Lung (tissue), 12 donors: ENCODE data around the gene SLC25A23. TPM values are rescaled to one million over a fixed set of nuclear protein-coding genes. Genes with fewer than 3 reads are reported as not detected.

Source experiments
- ATAC-seq: fragments of 200-7000 bp; cut with Tn5 transposase; one replicate; pipeline ENCODE4 v1.9.1; 2020; ENCODE audit warnings: moderate number of reproducible peaks; ENCODE audit not compliant: insufficient read depth, low FRiP score
- DNase-seq, 3 donors: peaks; one replicate each; pipeline ENCODE4 v3.0.0-alpha.2; 2013 to 2017
- H3K27ac ChIP-seq, 2 donors: one replicate each; pipeline ENCODE4 v1.5.1; 2013; ENCODE audit warnings: mild to moderate bottlenecking in 2 of 2, moderate library complexity in 2 of 2, control low read depth in 1 of 2, inconsistent platforms in 1 of 2, low read depth in 1 of 2, low read length in 1 of 2
- H3K27me3 ChIP-seq, 3 donors: one replicate each; pipeline ENCODE4 v1.5.1; 2013; ENCODE audit warnings: low read length in 2 of 3; ENCODE audit not compliant: control insufficient read depth in 3 of 3, insufficient read depth in 3 of 3
- H3K36me3 ChIP-seq, 4 donors: one replicate each; pipeline ENCODE4 v1.5.1; 2013; ENCODE audit warnings: low read length in 4 of 4, mild to moderate bottlenecking in 1 of 4, moderate library complexity in 1 of 4; ENCODE audit not compliant: control insufficient read depth in 4 of 4, insufficient read depth in 4 of 4
- H3K4me1 ChIP-seq, 5 donors: one replicate each; pipeline ENCODE4 v1.5.1; 2013; ENCODE audit warnings: low read length in 5 of 5, mild to moderate bottlenecking in 2 of 5, moderate library complexity in 1 of 5; ENCODE audit not compliant: control insufficient read depth in 5 of 5, insufficient read depth in 5 of 5
- H3K4me3 ChIP-seq: one replicate; pipeline ENCODE4 v1.5.1; 2013; ENCODE audit warnings: mild to moderate bottlenecking, control low read depth, moderate library complexity
- H3K9ac ChIP-seq, 2 donors: one replicate each; pipeline ENCODE4 v1.5.1; 2013; ENCODE audit warnings: low read length in 2 of 2, control low read depth in 1 of 2; ENCODE audit not compliant: insufficient read depth in 1 of 2
- H3K9me3 ChIP-seq, 4 donors: one replicate each; pipeline ENCODE4 v1.5.1; 2013; ENCODE audit warnings: low read length in 3 of 4, mild to moderate bottlenecking in 1 of 4, moderate library complexity in 1 of 4; ENCODE audit not compliant: control insufficient read depth in 4 of 4, insufficient read depth in 3 of 4
- CTCF ChIP-seq: IDR thresholded peaks from 2 replicates; pipeline ENCODE4 v1.5.1; 2012; ENCODE audit warnings: mild to moderate bottlenecking; ENCODE audit errors: control extremely low read depth, extremely low read depth
- WGBS, 2 donors: extraction: QIAGEN DNeasy Blood & Tissue Kit; methylation state at CpG; one replicate each; pipeline ENCODE4 v1.1.7; 2013; 5-methylcytosine and 5-hydroxymethylcytosine counted together
- polyA plus RNA-seq, 2 donors: library from polyadenylated mRNA; stranded (reverse); fragments of 200-250 nt; gene quantifications; one replicate each; pipeline ENCODE4 v1.2.1, GENCODE V29; 2013
- total RNA-seq, 2 donors: library from RNA; depleted of rRNA in 1 of 2; stranded (reverse); fragments of >200 nt in 1 of 2; gene quantifications; one replicate each; pipeline ENCODE4 v1.2.1, GENCODE V29; 2014 to 2021
- donor health status: control.
- donor health status: control.
- donor health status: Bipolar disorder and iron deficiency.
- donor health status: healthy.
- donor health status: DM: yes; HTN: yes; CAD: no.

SLC25A23 gene
- total and polyA plus RNA-seq, 4 donors: 15.7 to 49.5 (median 44.5) TPM

- Histone ChIP-seq H3K4me3 (no peak overlapping the region), H3K4me1 (no peaks in the 10 kb centered on the region), H3K9ac (no peak overlapping the region), H3K9me3 (peaks cover 0 to 2% (median 0%) of the 10 kb centered on the region in 4 donors), H3K27me3 (no peaks in the 10 kb centered on the region), H3K27ac (no peak overlapping the region), H3K36me3 (no peaks in the 10 kb centered on the region)
- TF ChIP-seq CTCF: no peak
- no peak for ATAC-seq
- DNase-seq: no peak
- WGBS, 2 donors: 93 to 94% methylated on average over 7 of the region's 7 CpGs
Measured at GRCh38 chr19:6484831-6485230, 25.2 kb upstream of the SLC25A23 start.

DNA sequence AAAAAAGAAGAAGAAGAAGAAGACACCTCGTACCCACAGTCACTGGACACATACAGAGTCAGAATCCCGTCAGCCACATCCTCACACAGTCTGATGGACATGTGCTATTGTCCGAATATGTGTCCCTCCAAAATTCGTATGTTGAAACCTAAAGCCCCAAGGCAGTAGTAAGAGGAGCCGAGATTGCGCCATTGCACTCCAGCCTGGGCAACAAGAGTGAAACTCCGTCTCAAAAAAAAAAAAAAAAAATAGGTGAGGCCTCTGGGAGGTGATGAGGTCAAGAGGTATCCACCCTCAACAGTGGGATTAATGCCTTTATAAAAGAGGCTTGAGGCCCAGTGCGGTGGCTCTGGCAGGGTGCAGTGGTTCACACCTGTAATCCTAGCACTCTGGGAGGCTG, 24.6 kb upstream of the SLC25A23 start:
- Histone ChIP-seq H3K9me3 (peaks cover 0 to 2% (median 0%) of the 10 kb centered on the region in 4 donors), H3K27me3 (no peaks in the 10 kb centered on the region), H3K4me3 (no peak overlapping the region), H3K9ac (no peak overlapping the region), H3K4me1 (no peaks in the 10 kb centered on the region), H3K27ac (no peak overlapping the region), H3K36me3 (no peaks in the 10 kb centered on the region)
- WGBS, 2 donors: 65 to 80% methylated on average over 8 of the region's 8 CpGs
- DNase-seq (no peak), ATAC-seq (no peak)
- TF ChIP-seq CTCF: no peak

- H3K4me1 ChIP-seq: no peaks in the 10 kb centered on the region
- WGBS, 2 donors: 66 to 93% methylated on average over 3 of the region's 3 CpGs
Measured at GRCh38 chr19:6483235-6483634, 23.6 kb upstream of the SLC25A23 start.

More at GRCh38 chr19:6483235-6483634, 23.6 kb upstream of the SLC25A23 start:
- no peak for TF ChIP-seq CTCF
- DNase-seq (peak in 2 of 3 donors; percentile 31 to 47), ATAC-seq (no peak)
- Histone ChIP-seq H3K27me3 (peaks cover 0 to 3% (median 0%) of the 10 kb centered on the region in 3 donors), H3K36me3 (no peaks in the 10 kb centered on the region), H3K4me3 (no peak overlapping the region), H3K9me3 (peaks cover 0 to 2% (median 0%) of the 10 kb centered on the region in 4 donors), H3K27ac (no peak overlapping the region), H3K9ac (no peak overlapping the region)
